Neural cell (in vitro differentiated cells): ENCODE measurements around the gene KRTAP4-8. TPM values are rescaled to one million over a fixed set of nuclear protein-coding genes. Genes with fewer than 3 reads are reported as not detected.

ENCODE experiments used
- H2AFZ ChIP-seq: fragments of 200-600, 300-800 bp; sonication (generic), shearing (Covaris generic); 2 replicates; pipeline ENCODE4 v1.6.0; 2014; ENCODE audit warnings: low read depth, mild to moderate bottlenecking, antibody characterized with exemption, low read length, moderate library complexity
- H3F3A ChIP-seq: fragments of 200-600 bp; shearing (Covaris generic); 2 replicates; pipeline ENCODE4 v1.6.1; 2016; ENCODE audit warnings: mild to moderate bottlenecking, moderate library complexity, mixed read lengths, antibody characterized with exemption, low read length; ENCODE audit not compliant: insufficient read depth, poor library complexity, severe bottlenecking
- H3K27ac ChIP-seq: fragments of 200-600, 300-800 bp; sonication (generic), shearing (Covaris generic); 2 replicates; pipeline ENCODE4 v1.5.1; 2014; ENCODE audit warnings: mild to moderate bottlenecking, low read length, moderate library complexity
- H3K27me3 ChIP-seq: fragments of 300-800, 200-600 bp; sonication (generic), shearing (Covaris generic); 2 replicates; pipeline ENCODE4 v1.6.0; 2014; ENCODE audit warnings: mild to moderate bottlenecking, low read depth, low read length, moderate library complexity; ENCODE audit not compliant: insufficient read depth
- H3K36me3 ChIP-seq: fragments of 300-800, 200-600 bp; sonication (generic), shearing (Covaris generic); 2 replicates; pipeline ENCODE4 v1.5.1; 2014; ENCODE audit warnings: mild to moderate bottlenecking, antibody characterized with exemption, low read length, moderate library complexity; ENCODE audit not compliant: insufficient read depth
- H3K4me2 ChIP-seq: fragments of 300-800, 200-600 bp; sonication (generic), shearing (Covaris generic); 2 replicates; pipeline ENCODE4 v1.6.0; 2014; ENCODE audit warnings: mild to moderate bottlenecking, low read length
- H3K4me3 ChIP-seq: fragments of 300-800, 200-600 bp; sonication (generic), shearing (Covaris generic); 2 replicates; pipeline ENCODE4 v1.5.1; 2014; ENCODE audit warnings: mild to moderate bottlenecking, low read length, moderate library complexity
- H3K79me2 ChIP-seq: fragments of 200-600 bp; shearing (Covaris generic); replicated peaks from 2 replicates; pipeline ENCODE4 v1.6.0; 2014; ENCODE audit warnings: mild to moderate bottlenecking, low read length, moderate library complexity; ENCODE audit not compliant: insufficient read depth
- H3K9ac ChIP-seq: fragments of 300-800, 200-600 bp; sonication (generic), shearing (Covaris generic); 2 replicates; pipeline ENCODE4 v1.6.1; 2016; ENCODE audit warnings: mild to moderate bottlenecking, low read length, mixed read lengths
- H3K9me2 ChIP-seq: fragments of 200-600 bp; shearing (Covaris generic); 2 replicates; pipeline ENCODE4 v1.6.1; 2016; ENCODE audit warnings: mild to moderate bottlenecking, low read length, mixed read lengths; ENCODE audit not compliant: insufficient read depth
- H3K9me3 ChIP-seq: fragments of 200-600, 300-800 bp; sonication (generic), shearing (Covaris generic); 2 replicates; pipeline ENCODE4 v1.6.1; 2016; ENCODE audit warnings: mild to moderate bottlenecking, mixed run types, low read length, moderate library complexity, mixed read lengths
- H4K20me1 ChIP-seq: fragments of 200-600 bp; shearing (Covaris generic); 2 replicates; pipeline ENCODE4 v1.6.1; 2016; ENCODE audit warnings: mild to moderate bottlenecking, mixed run types; ENCODE audit not compliant: insufficient read depth
- EP300 ChIP-seq: fragments of 450-650 bp; conservative IDR thresholded peaks from 2 replicates; pipeline ENCODE4 v1.6.1; 2014; ENCODE audit warnings: antibody characterized with exemption, mild to moderate bottlenecking, moderate library complexity; ENCODE audit not compliant: poor library complexity, severe bottlenecking
- EZH2 ChIP-seq: fragments of 200-600, 300-800 bp; shearing (Covaris generic), sonication (generic); IDR thresholded peaks from 2 replicates; pipeline ENCODE4 v1.6.1; 2014; ENCODE audit warnings: antibody characterized with exemption, low read length, borderline replicate concordance, mild to moderate bottlenecking; ENCODE audit not compliant: insufficient read depth, poor library complexity, severe bottlenecking
- MXI1 ChIP-seq: fragments of 450-650 bp; conservative IDR thresholded peaks from 2 replicates; pipeline ENCODE4 v1.6.1; 2014; ENCODE audit warnings: antibody characterized with exemption, mild to moderate bottlenecking; ENCODE audit not compliant: poor library complexity, severe bottlenecking
- POLR2AphosphoS5 ChIP-seq: IDR thresholded peaks from 2 replicates; pipeline ENCODE4 v1.6.1; 2012
- RAD21 ChIP-seq: fragments of 450-650 bp; conservative IDR thresholded peaks from 2 replicates; pipeline ENCODE4 v1.6.1; 2014; ENCODE audit warnings: antibody characterized with exemption, mild to moderate bottlenecking, moderate library complexity
- SMC3 ChIP-seq: fragments of 450-650 bp; conservative IDR thresholded peaks from 2 replicates; pipeline ENCODE4 v1.6.1; 2014; ENCODE audit warnings: antibody characterized with exemption, mild to moderate bottlenecking, moderate library complexity; ENCODE audit not compliant: poor library complexity
- TAF1 ChIP-seq: IDR thresholded peaks from 2 replicates; pipeline ENCODE4 v1.6.1; 2012; ENCODE audit warnings: low read depth
- polyA minus RNA-seq: library from RNA; depleted of rRNA, polyadenylated mRNA; stranded (reverse); fragments of >200 nt; gene quantifications from 2 replicates; pipeline ENCODE4 v1.2.3, GENCODE V29; 2014
- polyA plus RNA-seq: library from polyadenylated mRNA; depleted of rRNA; stranded (reverse); fragments of >200 nt; gene quantifications from 2 replicates; pipeline ENCODE4 v1.2.3, GENCODE V29; 2014
- TF ChIP-seq, protein P1 (sequence below): fragments of 450-650 bp; IDR thresholded peaks from 2 replicates; pipeline ENCODE4 v1.5.1; 2014; ENCODE audit warnings: antibody characterized with exemption, mild to moderate bottlenecking, moderate library complexity; ENCODE audit not compliant: poor library complexity, severe bottlenecking
- TF ChIP-seq, protein P2 (sequence below): IDR thresholded peaks from 2 replicates; pipeline ENCODE4 v1.6.1; 2012; ENCODE audit warnings: borderline replicate concordance

Gene KRTAP4-8
- polyA plus RNA-seq: not detected in 2 replicates
- not detected in 2 replicates for polyA minus RNA-seq

- Histone ChIP-seq H3K4me2 (no peak within 1 kb of the TSS), H3F3A (no peaks in the 10 kb centered on the region)
Observed at GRCh38 chr17:41098042-41098441, at the start of gene KRTAP4-8. KRTAP4-8 (minus strand) TSS chr17:41098142; CDS start chr17:41098084, 58 bp downstream.

DNA sequence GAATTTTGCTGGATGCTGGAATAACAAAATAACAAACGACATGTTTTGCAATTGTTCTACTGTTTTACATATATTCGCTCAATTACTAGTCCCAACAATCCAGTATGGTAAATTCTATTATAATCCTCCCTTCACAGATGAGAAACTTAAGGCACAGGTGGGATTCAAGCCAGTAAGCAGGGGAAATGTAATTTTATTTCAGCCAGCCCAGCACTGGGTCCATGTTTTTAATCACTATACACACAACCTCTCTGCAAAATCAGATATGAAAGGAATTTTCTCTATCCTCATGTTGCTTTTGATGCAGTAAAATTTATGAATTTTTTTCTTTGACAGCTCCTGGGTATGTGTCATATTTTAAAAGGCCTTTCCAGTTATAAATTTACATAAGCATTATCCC is 47.3 kb upstream of the KRTAP4-8 start:
- Histone ChIP-seq H3K4me3 (no peak overlapping the region), H3K79me2 (no peaks in the 10 kb centered on the region), H3K36me3 (no peaks in the 10 kb centered on the region), H3K27me3 (no peaks in the 10 kb centered on the region), H3F3A (no peaks in the 10 kb centered on the region), H3K9me2 (no peaks in the 10 kb centered on the region), H2AFZ (no peak overlapping the region), H3K27ac (no peak overlapping the region), H3K4me2 (no peak overlapping the region), H3K9ac (no peak overlapping the region), H4K20me1 (no peaks in the 10 kb centered on the region), H3K9me3 (peaks cover under 1% of the 10 kb centered on the region)
- TF ChIP-seq POLR2AphosphoS5: no peak
- no peak for TF ChIP-seq TAF1
- TF ChIP-seq, protein P1, sequence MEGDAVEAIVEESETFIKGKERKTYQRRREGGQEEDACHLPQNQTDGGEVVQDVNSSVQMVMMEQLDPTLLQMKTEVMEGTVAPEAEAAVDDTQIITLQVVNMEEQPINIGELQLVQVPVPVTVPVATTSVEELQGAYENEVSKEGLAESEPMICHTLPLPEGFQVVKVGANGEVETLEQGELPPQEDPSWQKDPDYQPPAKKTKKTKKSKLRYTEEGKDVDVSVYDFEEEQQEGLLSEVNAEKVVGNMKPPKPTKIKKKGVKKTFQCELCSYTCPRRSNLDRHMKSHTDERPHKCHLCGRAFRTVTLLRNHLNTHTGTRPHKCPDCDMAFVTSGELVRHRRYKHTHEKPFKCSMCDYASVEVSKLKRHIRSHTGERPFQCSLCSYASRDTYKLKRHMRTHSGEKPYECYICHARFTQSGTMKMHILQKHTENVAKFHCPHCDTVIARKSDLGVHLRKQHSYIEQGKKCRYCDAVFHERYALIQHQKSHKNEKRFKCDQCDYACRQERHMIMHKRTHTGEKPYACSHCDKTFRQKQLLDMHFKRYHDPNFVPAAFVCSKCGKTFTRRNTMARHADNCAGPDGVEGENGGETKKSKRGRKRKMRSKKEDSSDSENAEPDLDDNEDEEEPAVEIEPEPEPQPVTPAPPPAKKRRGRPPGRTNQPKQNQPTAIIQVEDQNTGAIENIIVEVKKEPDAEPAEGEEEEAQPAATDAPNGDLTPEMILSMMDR: no peak
- TF ChIP-seq SMC3: no peak
- no peak for TF ChIP-seq RAD21
- TF ChIP-seq, protein P2, sequence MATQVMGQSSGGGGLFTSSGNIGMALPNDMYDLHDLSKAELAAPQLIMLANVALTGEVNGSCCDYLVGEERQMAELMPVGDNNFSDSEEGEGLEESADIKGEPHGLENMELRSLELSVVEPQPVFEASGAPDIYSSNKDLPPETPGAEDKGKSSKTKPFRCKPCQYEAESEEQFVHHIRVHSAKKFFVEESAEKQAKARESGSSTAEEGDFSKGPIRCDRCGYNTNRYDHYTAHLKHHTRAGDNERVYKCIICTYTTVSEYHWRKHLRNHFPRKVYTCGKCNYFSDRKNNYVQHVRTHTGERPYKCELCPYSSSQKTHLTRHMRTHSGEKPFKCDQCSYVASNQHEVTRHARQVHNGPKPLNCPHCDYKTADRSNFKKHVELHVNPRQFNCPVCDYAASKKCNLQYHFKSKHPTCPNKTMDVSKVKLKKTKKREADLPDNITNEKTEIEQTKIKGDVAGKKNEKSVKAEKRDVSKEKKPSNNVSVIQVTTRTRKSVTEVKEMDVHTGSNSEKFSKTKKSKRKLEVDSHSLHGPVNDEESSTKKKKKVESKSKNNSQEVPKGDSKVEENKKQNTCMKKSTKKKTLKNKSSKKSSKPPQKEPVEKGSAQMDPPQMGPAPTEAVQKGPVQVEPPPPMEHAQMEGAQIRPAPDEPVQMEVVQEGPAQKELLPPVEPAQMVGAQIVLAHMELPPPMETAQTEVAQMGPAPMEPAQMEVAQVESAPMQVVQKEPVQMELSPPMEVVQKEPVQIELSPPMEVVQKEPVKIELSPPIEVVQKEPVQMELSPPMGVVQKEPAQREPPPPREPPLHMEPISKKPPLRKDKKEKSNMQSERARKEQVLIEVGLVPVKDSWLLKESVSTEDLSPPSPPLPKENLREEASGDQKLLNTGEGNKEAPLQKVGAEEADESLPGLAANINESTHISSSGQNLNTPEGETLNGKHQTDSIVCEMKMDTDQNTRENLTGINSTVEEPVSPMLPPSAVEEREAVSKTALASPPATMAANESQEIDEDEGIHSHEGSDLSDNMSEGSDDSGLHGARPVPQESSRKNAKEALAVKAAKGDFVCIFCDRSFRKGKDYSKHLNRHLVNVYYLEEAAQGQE: no peak
- no peak for TF ChIP-seq EP300
- no peak for TF ChIP-seq MXI1
- no peak for TF ChIP-seq EZH2

More at GRCh38 chr17:41098042-41098441, at the start of gene KRTAP4-8:
- Histone ChIP-seq H3K36me3 (no peaks in the 10 kb centered on the region), H3K27me3 (no peaks in the 10 kb centered on the region), H3K79me2 (no peaks in the 10 kb centered on the region), H4K20me1 (no peaks in the 10 kb centered on the region), H3K9me2 (no peaks in the 10 kb centered on the region), H3K27ac (no peak within 1 kb of the TSS), H2AFZ (no peak within 1 kb of the TSS), H3K9ac (no peak within 1 kb of the TSS), H3K4me3 (no peak within 1 kb of the TSS), H3K9me3 (no peaks in the 10 kb centered on the region)
- no peak for TF ChIP-seq EP300
- TF ChIP-seq, protein P2: no peak
- TF ChIP-seq EZH2: no peak
- no peak for TF ChIP-seq POLR2AphosphoS5
- no peak for TF ChIP-seq MXI1
- no peak for TF ChIP-seq RAD21
- TF ChIP-seq, protein P1: no peak
- no peak for TF ChIP-seq TAF1
- no peak for TF ChIP-seq SMC3
